H9 (cell line): ENCODE results near the gene ACAD8. TPM values are rescaled to one million over a fixed set of nuclear protein-coding genes. Genes with fewer than 3 reads are reported as not detected.
A peak's percentile ranks its signal among the peaks of the same experiment; 100 is the strongest.

Source experiments
- DNase-seq: peaks from one replicate; pipeline ENCODE4 v3.0.0-alpha.2; 2017
- H2AFZ ChIP-seq: one replicate; pipeline ENCODE4 v1.6.1; 2013; ENCODE audit warnings: mild to moderate bottlenecking, low read length, control low read depth, moderate library complexity
- H2AK5ac ChIP-seq: 2 replicates; pipeline ENCODE4 v1.6.1; 2013; ENCODE audit warnings: low read length, control low read depth, mixed read lengths; ENCODE audit not compliant: insufficient read length
- H2BK120ac ChIP-seq: one replicate; pipeline ENCODE4 v1.6.1; 2013; ENCODE audit warnings: low read depth, mild to moderate bottlenecking, low read length, control low read depth, inconsistent platforms; ENCODE audit not compliant: poor library complexity, severe bottlenecking
- H2BK12ac ChIP-seq: 2 replicates; pipeline ENCODE4 v1.6.1; 2013; ENCODE audit warnings: low read length, control low read depth, mixed read lengths, low read depth; ENCODE audit not compliant: insufficient read length
- H2BK15ac ChIP-seq: 2 replicates; pipeline ENCODE4 v1.6.1; 2013; ENCODE audit warnings: low read depth, low read length, control low read depth
- H2BK20ac ChIP-seq: one replicate; pipeline ENCODE4 v1.6.1; 2013; ENCODE audit warnings: low read depth, mild to moderate bottlenecking, low read length, control low read depth, inconsistent platforms; ENCODE audit not compliant: poor library complexity, severe bottlenecking
- H2BK5ac ChIP-seq: 2 replicates; pipeline ENCODE4 v1.6.1; 2013; ENCODE audit warnings: low read length, control low read depth, mixed read lengths; ENCODE audit not compliant: insufficient read length
- H3K14ac ChIP-seq: 2 replicates; pipeline ENCODE4 v1.6.1; 2013; ENCODE audit warnings: low read length, control low read depth; ENCODE audit not compliant: insufficient read depth
- H3K18ac ChIP-seq: 2 replicates; pipeline ENCODE4 v1.6.1; 2013; ENCODE audit warnings: low read depth, mild to moderate bottlenecking, mixed read lengths, low read length, control low read depth; ENCODE audit not compliant: insufficient read length
- H3K23ac ChIP-seq: 2 replicates; pipeline ENCODE4 v1.6.1; 2013; ENCODE audit warnings: low read length, control low read depth, mixed read lengths, low read depth; ENCODE audit not compliant: insufficient read length
- H3K23me2 ChIP-seq: 2 replicates; pipeline ENCODE4 v1.6.1; 2013; ENCODE audit warnings: low read depth, mild to moderate bottlenecking, mixed read lengths, low read length, control low read depth; ENCODE audit not compliant: insufficient read length, poor library complexity, severe bottlenecking
- H3K27ac ChIP-seq: 2 replicates; pipeline ENCODE4 v1.5.1; 2013; ENCODE audit warnings: low read length, control low read depth, mixed read lengths, low read depth; ENCODE audit not compliant: insufficient read length
- H3K27me3 ChIP-seq: 2 replicates; pipeline ENCODE4 v1.6.1; 2013; ENCODE audit warnings: low read length, control low read depth, inconsistent platforms; ENCODE audit not compliant: insufficient read depth
- H3K4ac ChIP-seq: 2 replicates; pipeline ENCODE4 v1.6.1; 2013; ENCODE audit warnings: low read depth, mild to moderate bottlenecking, control low read depth, inconsistent platforms, low read length, moderate library complexity
- H3K4me1 ChIP-seq: 2 replicates; pipeline ENCODE4 v1.6.1; 2013; ENCODE audit warnings: low read length, control low read depth, inconsistent platforms; ENCODE audit not compliant: insufficient read depth
- H3K4me2 ChIP-seq: 2 replicates; pipeline ENCODE4 v1.6.1; 2013; ENCODE audit warnings: low read length, control low read depth, mixed read lengths; ENCODE audit not compliant: insufficient read length, insufficient read depth
- H3K56ac ChIP-seq: 2 replicates; pipeline ENCODE4 v1.6.1; 2013; ENCODE audit warnings: low read depth, mild to moderate bottlenecking, mixed read lengths, low read length, control low read depth; ENCODE audit not compliant: insufficient read length
- H3K79me1 ChIP-seq: 2 replicates; pipeline ENCODE4 v1.6.1; 2013; ENCODE audit warnings: low read depth, mild to moderate bottlenecking, moderate library complexity, low read length, control low read depth, inconsistent platforms; ENCODE audit not compliant: insufficient read depth, poor library complexity, severe bottlenecking
- H3K79me2 ChIP-seq: 2 replicates; pipeline ENCODE4 v1.6.1; 2013; ENCODE audit warnings: low read length, control low read depth, inconsistent platforms; ENCODE audit not compliant: insufficient read depth
- H3K9ac ChIP-seq: 2 replicates; pipeline ENCODE4 v1.6.1; 2013; ENCODE audit warnings: low read length, control low read depth, mixed read lengths; ENCODE audit not compliant: insufficient read length; ENCODE audit errors: extremely low read depth
- H3K9me3 ChIP-seq: one replicate; pipeline ENCODE4 v1.6.1; 2013; ENCODE audit warnings: low read depth, low read length, inconsistent platforms; ENCODE audit not compliant: control insufficient read depth
- H3T11ph ChIP-seq: one replicate; pipeline ENCODE4 v1.6.1; 2013; ENCODE audit warnings: mild to moderate bottlenecking, low read length, control low read depth, inconsistent platforms
- H4K20me1 ChIP-seq: one replicate; pipeline ENCODE4 v1.6.1; 2013; ENCODE audit not compliant: control insufficient read depth, insufficient read length, insufficient read depth
- H4K5ac ChIP-seq: 2 replicates; pipeline ENCODE4 v1.6.1; 2013; ENCODE audit warnings: low read depth, mild to moderate bottlenecking, mixed read lengths, low read length, control low read depth; ENCODE audit not compliant: insufficient read length
- H4K8ac ChIP-seq: replicated peaks from 2 replicates; pipeline ENCODE4 v1.6.1; 2013; ENCODE audit warnings: low read length, control low read depth, mixed read lengths, low read depth; ENCODE audit not compliant: insufficient read length
- H4K91ac ChIP-seq: 2 replicates; pipeline ENCODE4 v1.6.1; 2013; ENCODE audit warnings: low read depth, mild to moderate bottlenecking, moderate library complexity, mixed read lengths, low read length, control low read depth; ENCODE audit not compliant: insufficient read length
- H3K27ac Mint-ChIP-seq, 3 experiments: 2 replicates in 2 of 3; 3 replicates in 1 of 3; pipeline ENCODE4 v1.8.0; 2020 to 2021; ENCODE audit warnings: mixed read lengths in 3 of 3, mild to moderate bottlenecking in 1 of 3, moderate library complexity in 1 of 3
- H3K27me3 Mint-ChIP-seq: 2 replicates; pipeline ENCODE4 v1.8.0; 2021; ENCODE audit warnings: low read depth, mild to moderate bottlenecking, moderate library complexity, mixed read lengths
- H3K36me3 Mint-ChIP-seq, 3 experiments: 2 replicates in 2 of 3; 3 replicates in 1 of 3; pipeline ENCODE4 v1.8.0; 2020 to 2021; ENCODE audit warnings: low read depth in 3 of 3, mixed read lengths in 3 of 3; ENCODE audit not compliant: insufficient read depth in 1 of 3
- H3K4me1 Mint-ChIP-seq, 2 experiments: 2 replicates each; pipeline ENCODE4 v1.8.0; 2020; ENCODE audit warnings: mixed read lengths in 2 of 2
- H3K4me3 Mint-ChIP-seq, 2 experiments: 2 replicates in 1 of 2; 3 replicates in 1 of 2; pipeline ENCODE4 v1.8.0; 2020 to 2021; ENCODE audit warnings: mild to moderate bottlenecking in 2 of 2, mixed read lengths in 2 of 2, moderate library complexity in 1 of 2
- H3K9me3 Mint-ChIP-seq, 2 experiments: 2 replicates in 1 of 2; 3 replicates in 1 of 2; pipeline ENCODE4 v1.8.0; 2020; ENCODE audit warnings: mild to moderate bottlenecking in 2 of 2, mixed read lengths in 2 of 2, moderate library complexity in 1 of 2
- WGBS: extraction: QIAGEN DNeasy Blood & Tissue Kit; methylation state at CpG from one replicate; pipeline ENCODE4 v1.1.7; 2013; ENCODE audit warnings: missing lambda C conversion rate, low lambda C conversion rate, mixed read lengths; ENCODE audit not compliant: insufficient read length; ENCODE audit errors: extremely low coverage; 5-methylcytosine and 5-hydroxymethylcytosine counted together
- total RNA-seq: library from RNA; stranded (reverse); gene quantifications from 2 replicates; pipeline ENCODE4 v1.2.1, GENCODE V29; 2021
- TF ChIP-seq, protein P1 (sequence below): fragments of 200-600 bp; sonication (generic); conservative IDR thresholded peaks from 3 replicates; pipeline ENCODE4 v1.8.0; 2021; ENCODE audit warnings: antibody characterized with exemption, mild to moderate bottlenecking

The ACAD8 gene
- total RNA-seq, 1 experiment from 2014 or later, result 46.8 TPM

DNA sequence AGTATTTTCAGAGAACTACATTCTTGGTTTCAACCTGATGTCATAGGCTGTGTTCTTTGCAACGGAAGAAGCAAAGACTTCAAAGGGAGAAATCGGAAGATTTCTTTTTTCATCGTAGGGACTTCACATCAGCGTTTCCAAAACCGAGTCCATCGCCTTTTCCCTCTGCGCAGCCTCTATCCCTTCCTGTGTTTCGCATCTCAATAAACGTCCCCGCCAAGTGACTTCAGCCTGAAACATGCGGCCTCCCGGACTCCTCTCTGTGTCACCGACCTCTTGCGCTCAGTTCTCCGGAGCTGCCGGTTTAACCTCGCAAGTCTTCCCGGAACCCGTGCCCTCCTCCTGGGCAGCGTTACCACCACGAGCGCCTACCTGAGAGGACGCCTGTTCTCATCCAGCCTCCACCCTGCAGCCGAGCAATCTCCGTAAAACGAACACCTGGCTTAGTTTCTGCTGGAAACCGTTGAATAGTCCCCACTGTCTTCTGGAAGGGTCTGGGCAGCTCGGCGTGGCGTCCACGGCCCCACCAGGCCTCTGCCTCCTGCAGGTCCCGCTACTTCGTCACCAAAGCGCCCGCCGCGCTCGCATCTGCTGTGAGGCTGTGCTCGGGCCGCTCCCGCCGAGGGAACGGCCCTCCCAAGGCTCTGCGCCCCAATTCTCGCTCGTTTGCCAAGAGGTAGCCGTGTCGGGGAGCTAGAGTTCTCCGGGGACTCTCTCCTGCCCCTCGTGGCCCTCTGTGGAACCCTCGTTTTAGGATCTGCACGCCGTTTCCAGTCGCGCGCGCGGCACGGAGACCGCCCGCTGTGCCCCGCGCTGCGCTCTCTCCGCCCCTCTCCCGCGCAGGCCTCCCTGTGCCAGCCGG, 22.4 kb downstream of the ACAD8 start, which contains the start of gene GLB1L3:
Gene GLB1L3, plus strand, starts transcription at position 846 of the 862 bp plus-strand sequence. CDS start 362 bp downstream, outside the sequence.
- H3K4ac ChIP-seq, result no peak within 1 kb of the TSS
- no CpG with 5 or more reads among the region's 68 CpGs for WGBS
- no peak within 1 kb of the TSS for H4K8ac ChIP-seq
- peaks cover 10% of the 10 kb centered on the region for H3K4me1 ChIP-seq
- H3K23ac ChIP-seq, result no peak within 1 kb of the TSS
- no peaks in the 10 kb centered on the region for H4K20me1 ChIP-seq
- H3K18ac ChIP-seq, result no peak within 1 kb of the TSS
- TF ChIP-seq, protein P1, sequence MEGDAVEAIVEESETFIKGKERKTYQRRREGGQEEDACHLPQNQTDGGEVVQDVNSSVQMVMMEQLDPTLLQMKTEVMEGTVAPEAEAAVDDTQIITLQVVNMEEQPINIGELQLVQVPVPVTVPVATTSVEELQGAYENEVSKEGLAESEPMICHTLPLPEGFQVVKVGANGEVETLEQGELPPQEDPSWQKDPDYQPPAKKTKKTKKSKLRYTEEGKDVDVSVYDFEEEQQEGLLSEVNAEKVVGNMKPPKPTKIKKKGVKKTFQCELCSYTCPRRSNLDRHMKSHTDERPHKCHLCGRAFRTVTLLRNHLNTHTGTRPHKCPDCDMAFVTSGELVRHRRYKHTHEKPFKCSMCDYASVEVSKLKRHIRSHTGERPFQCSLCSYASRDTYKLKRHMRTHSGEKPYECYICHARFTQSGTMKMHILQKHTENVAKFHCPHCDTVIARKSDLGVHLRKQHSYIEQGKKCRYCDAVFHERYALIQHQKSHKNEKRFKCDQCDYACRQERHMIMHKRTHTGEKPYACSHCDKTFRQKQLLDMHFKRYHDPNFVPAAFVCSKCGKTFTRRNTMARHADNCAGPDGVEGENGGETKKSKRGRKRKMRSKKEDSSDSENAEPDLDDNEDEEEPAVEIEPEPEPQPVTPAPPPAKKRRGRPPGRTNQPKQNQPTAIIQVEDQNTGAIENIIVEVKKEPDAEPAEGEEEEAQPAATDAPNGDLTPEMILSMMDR, result peak; percentile 57
- peaks cover 15% of the 10 kb centered on the region for H3K27me3 Mint-ChIP-seq
- no peak within 1 kb of the TSS for H3T11ph ChIP-seq
- H4K91ac ChIP-seq, result no peak within 1 kb of the TSS
- peaks cover 43 to 51% of the 10 kb centered on the region in 2 experiments for H3K4me1 Mint-ChIP-seq
- no peak within 1 kb of the TSS for H3K56ac ChIP-seq
- H3K9me3 ChIP-seq, result no peaks in the 10 kb centered on the region
- no peak within 1 kb of the TSS for H2BK15ac ChIP-seq
- no peak within 1 kb of the TSS for H4K5ac ChIP-seq
- H3K4me2 ChIP-seq, result peak within 1 kb of the TSS; percentile 86
- H3K9me3 Mint-ChIP-seq, result peaks cover 0 to 4% of the 10 kb centered on the region in 2 experiments; a peak in 3 of 5 replicates
- no peak within 1 kb of the TSS for H3K27ac ChIP-seq
- H3K27ac Mint-ChIP-seq, result peak within 1 kb of the TSS; percentile 40 to 98 (median 57); a peak in 6 of 7 replicates
- no peak within 1 kb of the TSS for H2AFZ ChIP-seq
- peaks cover 7 to 12% (median 10%) of the 10 kb centered on the region in 3 experiments; a peak in 6 of 7 replicates for H3K36me3 Mint-ChIP-seq
- H3K79me2 ChIP-seq, result peaks cover 12% of the 10 kb centered on the region; the same call in 1 of the 2 replicates
- H3K9ac ChIP-seq, result peak within 1 kb of the TSS; percentile 63
- no peak within 1 kb of the TSS for H2BK5ac ChIP-seq
- no peaks in the 10 kb centered on the region for H3K79me1 ChIP-seq
- peak; percentile 53 for DNase-seq
- peak within 1 kb of the TSS; percentile 96 to 99 for H3K4me3 Mint-ChIP-seq
- peak within 1 kb of the TSS; percentile 38; the same call in 1 of the 2 replicates for H3K14ac ChIP-seq
- no peak within 1 kb of the TSS for H2BK120ac ChIP-seq
- H2BK12ac ChIP-seq, result no peak within 1 kb of the TSS
- no peaks in the 10 kb centered on the region for H3K27me3 ChIP-seq
- no peak within 1 kb of the TSS for H2AK5ac ChIP-seq
- H2BK20ac ChIP-seq, result no peak within 1 kb of the TSS
- H3K23me2 ChIP-seq, result peaks cover 21% of the 10 kb centered on the region
